GM19372 (cell line): Measurements from ENCODE around the gene CSNK2A3.
"Not testable (repeated sequence)": the region's sequence is repeated elsewhere in the genome, so short reads cannot be mapped to it uniquely, and the experiment has no call there.

Experiments
- ATAC-seq: cut with Tn5 transposase; IDR thresholded peaks from one replicate; pipeline ENCODE4 v1.9.1; 2021; ENCODE audit warnings: mild to moderate bottlenecking, low read depth, moderate library complexity; ENCODE audit not compliant: unreplicated experiment

Gene CSNK2A3

GRCh38 chr11:11352878-11353277, at the start of gene CSNK2A3:
CSNK2A3 (minus strand) TSS chr11:11353250; CDS start chr11:11353119, 131 bp downstream.
- ATAC-seq: not testable (repeated sequence)

GRCh38 chr11:11401960-11402535, 49.0 kb upstream of the CSNK2A3 start:
- no peak for ATAC-seq

GRCh38 chr11:11400635-11401232, 47.7 kb upstream of the CSNK2A3 start:
- no peak for ATAC-seq

GRCh38 chr11:11400121-11400520, 47.1 kb upstream of the CSNK2A3 start:
- ATAC-seq: no peak

GRCh38 chr11:11397781-11398180, 44.7 kb upstream of the CSNK2A3 start:
- ATAC-seq: no peak

- ATAC-seq: no peak
Measured at GRCh38 chr11:11397036-11397415, 44.0 kb upstream of the CSNK2A3 start.

- ATAC-seq: no peak
Measured at GRCh38 chr11:11396301-11397035, 43.4 kb upstream of the CSNK2A3 start.

- ATAC-seq: no peak
Measured at GRCh38 chr11:11395126-11395525, 42.1 kb upstream of the CSNK2A3 start.

GRCh38 chr11:11394241-11394640, 41.2 kb upstream of the CSNK2A3 start:
- ATAC-seq: no peak

GRCh38 chr11:11391796-11392463, 38.9 kb upstream of the CSNK2A3 start:
- ATAC-seq: no peak

GRCh38 chr11:11391169-11391568, 38.1 kb upstream of the CSNK2A3 start:
- ATAC-seq: no peak

- no peak for ATAC-seq
Measured at GRCh38 chr11:11390068-11390771, 37.2 kb upstream of the CSNK2A3 start.

GRCh38 chr11:11389238-11389637, 36.2 kb upstream of the CSNK2A3 start:
- no peak for ATAC-seq

GRCh38 chr11:11387622-11388305, 34.7 kb upstream of the CSNK2A3 start:
- ATAC-seq: no peak

GRCh38 chr11:11387207-11387606, 34.2 kb upstream of the CSNK2A3 start:
- ATAC-seq: no peak

GRCh38 chr11:11384829-11385228, 31.8 kb upstream of the CSNK2A3 start:
- ATAC-seq: no peak

- ATAC-seq: no peak
Measured at GRCh38 chr11:11383995-11384394, 30.9 kb upstream of the CSNK2A3 start.

- ATAC-seq: no peak
Measured at GRCh38 chr11:11382858-11383532, 29.9 kb upstream of the CSNK2A3 start.

- no peak for ATAC-seq
Measured at GRCh38 chr11:11381471-11382105, 28.5 kb upstream of the CSNK2A3 start.
